ENCODE results near the gene RIPOR3.
"Not testable (repeated sequence)": the region's sequence is repeated elsewhere in the genome, so short reads cannot be mapped to it uniquely, and the experiment has no call there.

Gene RIPOR3

GRCh38 chr20:50546729-50547314 lies 144.5 kb downstream of the RIPOR3 start:
- DNase-seq (ENCODE audit: insufficient read length, low spot score), result no peak
- no peak for TF ChIP-seq CTCF (IDR thresholded peaks at IDR 0.05; ENCODE audit: insufficient read depth, missing control alignments)
- no peak for FAIRE-seq

- no peak for TF ChIP-seq CTCF (IDR thresholded peaks at IDR 0.05; ENCODE audit: insufficient read depth, missing control alignments)
- no peak for FAIRE-seq
- DNase-seq (ENCODE audit: insufficient read length, low spot score), result no peak
Observed at GRCh38 chr20:50545126-50545525, 146.2 kb downstream of the RIPOR3 start.

- FAIRE-seq (no peak), DNase-seq (ENCODE audit: insufficient read length, low spot score) (no peak)
- TF ChIP-seq CTCF (IDR thresholded peaks at IDR 0.05; ENCODE audit: insufficient read depth, missing control alignments), result no peak
Observed at GRCh38 chr20:50543326-50543725, 148.0 kb downstream of the RIPOR3 start.

- FAIRE-seq (no peak), DNase-seq (ENCODE audit: insufficient read length, low spot score) (no peak)
- no peak for TF ChIP-seq CTCF (IDR thresholded peaks at IDR 0.05; ENCODE audit: insufficient read depth, missing control alignments)
Observed at GRCh38 chr20:50541606-50542041, 149.7 kb downstream of the RIPOR3 start.

GRCh38 chr20:50540620-50541605 lies 150.4 kb downstream of the RIPOR3 start:
- DNase-seq (ENCODE audit: insufficient read length, low spot score) (no peak), FAIRE-seq (no peak)
- no peak for TF ChIP-seq CTCF (IDR thresholded peaks at IDR 0.05; ENCODE audit: insufficient read depth, missing control alignments)

- FAIRE-seq; DNase-seq (ENCODE audit: insufficient read length, low spot score): not testable (repeated sequence)
Observed at GRCh38 chr20:50539798-50540197, 151.5 kb downstream of the RIPOR3 start.

- FAIRE-seq, result no peak
- DNase-seq (ENCODE audit: insufficient read length, low spot score), result no peak
- TF ChIP-seq CTCF (IDR thresholded peaks at IDR 0.05; ENCODE audit: insufficient read depth, missing control alignments), result no peak
Observed at GRCh38 chr20:50538276-50538675, 153.1 kb downstream of the RIPOR3 start.
